Measurements from ENCODE around the gene DLL4.

- TF ChIP-seq CTCF (IDR thresholded peaks at IDR 0.05): no peak
- TF ChIP-seq POLR2A (IDR thresholded peaks at IDR 0.05): no peak
Measured at GRCh38 chr15:40952901-40953712, 24.0 kb downstream of the DLL4 start, which contains the start of gene CHAC1.

Measured in lower leg skin (tissue), 3 donors.